B cell (primary cell): ENCODE results near the gene PSMG4. TPM values are rescaled to one million over a fixed set of nuclear protein-coding genes. Genes with fewer than 3 reads are reported as not detected.

Source experiments
- ATAC-seq: fragments of 200-7000 bp; cut with Tn5 transposase; one replicate; pipeline ENCODE4 v1.10.0; 2021; ENCODE audit warnings: low read depth, mild to moderate bottlenecking, moderate number of reproducible peaks, moderate library complexity
- CTCF ChIA-PET: fragments of 350-600 bp; sonication (Branson Sonifier 250); formaldehyde crosslinking; loops from one replicate; lab custom pipeline; 2021; ENCODE audit warnings: antibody characterized with exemption, inconsistent platforms; lab: Charles Lee
- POLR2A ChIA-PET: fragments of 350-600 bp; sonication (Branson Sonifier 250); formaldehyde crosslinking; loops from one replicate; lab custom pipeline; 2021; ENCODE audit warnings: antibody characterized with exemption; lab: Charles Lee
- DNase-seq: peaks from one replicate; pipeline ENCODE4 v3.0.0; 2013
- H2AFZ ChIP-seq: 2 replicates; pipeline ENCODE4 v1.6.1; 2012; ENCODE audit warnings: mild to moderate bottlenecking, low read depth, low read length; ENCODE audit not compliant: insufficient read depth, poor library complexity, severe bottlenecking
- H3K27ac ChIP-seq, 2 donors: 1 replicate in 1 of 2; 2 replicates in 1 of 2; pipeline ENCODE4 v1.5.1; 2012 to 2013; ENCODE audit warnings: low read length in 2 of 2, mild to moderate bottlenecking in 2 of 2, moderate library complexity in 1 of 2
- H3K27me3 ChIP-seq, 4 experiments: fragments of 200-600 bp in 1 of 4; sonication (generic) in 1 of 4; replicated peaks in 1 of 4; 1 replicate in 2 of 4; 2 replicates in 2 of 4; pipeline versions ENCODE4 v1.6.1 to v1.7.0; 2013 to 2016; ENCODE audit warnings: low read length in 3 of 4, mild to moderate bottlenecking in 2 of 4, mixed read lengths in 1 of 4, moderate library complexity in 1 of 4; ENCODE audit not compliant: insufficient read depth in 4 of 4, control insufficient read depth in 3 of 4; ENCODE audit errors: control extremely low read depth in 1 of 4
- H3K36me3 ChIP-seq, 2 experiments: replicated peaks in 1 of 2; 1 replicate in 1 of 2; 2 replicates in 1 of 2; pipeline versions ENCODE4 v1.6.1 to v1.7.1; 2013; ENCODE audit warnings: low read length in 1 of 2; ENCODE audit not compliant: insufficient read depth in 2 of 2, control insufficient read depth in 1 of 2; ENCODE audit errors: control extremely low read depth in 1 of 2, extremely low read depth in 1 of 2
- H3K4me1 ChIP-seq, 2 donors: fragments of 200-600 bp in 1 of 2; sonication (generic) in 1 of 2; 1 replicate in 1 of 2; 2 replicates in 1 of 2; pipeline versions ENCODE4 v1.5.1 to v1.6.1; 2013 to 2017; ENCODE audit warnings: low read length in 2 of 2; ENCODE audit not compliant: control insufficient read depth in 2 of 2, insufficient read depth in 2 of 2
- H3K4me2 ChIP-seq: replicated peaks from 2 replicates; pipeline ENCODE3; 2012; ENCODE audit warnings: mild to moderate bottlenecking, low read depth, low read length; ENCODE audit not compliant: poor library complexity, severe bottlenecking
- H3K4me3 ChIP-seq, 5 experiments: fragments of 200-600 bp in 1 of 5; sonication (generic) in 1 of 5; 1 replicate in 3 of 5; 2 replicates in 2 of 5; pipeline versions ENCODE4 v1.5.1 to v1.7.0; 2011 to 2016; ENCODE audit warnings: low read length in 4 of 5, mild to moderate bottlenecking in 4 of 5, low read depth in 2 of 5, control low read depth in 1 of 5, moderate library complexity in 1 of 5; ENCODE audit not compliant: insufficient read depth in 1 of 5; ENCODE audit errors: control extremely low read depth in 1 of 5, extremely low read depth in 1 of 5
- H3K79me2 ChIP-seq: fragments of 200-600 bp; sonication (generic); one replicate; pipeline ENCODE4 v1.6.0; 2016; ENCODE audit warnings: low read length; ENCODE audit not compliant: control insufficient read depth, insufficient read depth
- H3K9ac ChIP-seq: fragments of 200-600 bp; sonication (generic); 2 replicates; pipeline ENCODE4 v1.6.1; 2017; ENCODE audit warnings: mild to moderate bottlenecking, low read length, moderate library complexity
- H3K9me3 ChIP-seq, 3 donors: one replicate each; pipeline versions ENCODE4 v1.6.1 to v1.7.1; 2013; ENCODE audit warnings: low read length in 2 of 3; ENCODE audit not compliant: control insufficient read depth in 2 of 3, insufficient read depth in 1 of 3; ENCODE audit errors: control extremely low read depth in 1 of 3
- H4K20me1 ChIP-seq: 2 replicates; pipeline ENCODE4 v1.6.0; 2012; ENCODE audit warnings: mild to moderate bottlenecking, low read length; ENCODE audit not compliant: insufficient read depth, control insufficient read depth, poor library complexity, severe bottlenecking
- H3K27ac Mint-ChIP-seq: one replicate; pipeline ENCODE4 v1.8.0; 2021; ENCODE audit warnings: mixed read lengths
- H3K27me3 Mint-ChIP-seq: one replicate; pipeline ENCODE4 v1.8.0; 2021; ENCODE audit warnings: mixed read lengths
- H3K4me1 Mint-ChIP-seq: one replicate; pipeline ENCODE4 v1.8.0; 2021; ENCODE audit warnings: mixed read lengths
- H3K4me3 Mint-ChIP-seq: one replicate; pipeline ENCODE4 v1.8.0; 2021; ENCODE audit warnings: mixed read lengths
- H3K9me3 Mint-ChIP-seq: one replicate; pipeline ENCODE4 v1.8.0; 2022; ENCODE audit warnings: mixed read lengths; ENCODE audit not compliant: insufficient read depth
- CTCF ChIP-seq: fragments of 200-600 bp; IDR thresholded peaks from one replicate; pipeline ENCODE4 v1.8.0; 2022; ENCODE audit warnings: antibody characterized with exemption, mild to moderate bottlenecking
- EZH2 ChIP-seq: IDR thresholded peaks from 2 replicates; pipeline ENCODE4 v1.6.1; 2012; ENCODE audit warnings: borderline replicate concordance, low read depth, mild to moderate bottlenecking, moderate library complexity, low read length; ENCODE audit not compliant: insufficient read depth, poor library complexity, severe bottlenecking
- WGBS: methylation state at CpG from one replicate; pipeline ENCODE4 v1.1.5; 2013; ENCODE audit warnings: missing lambda C conversion rate; ENCODE audit not compliant: insufficient coverage; 5-methylcytosine and 5-hydroxymethylcytosine counted together
- intact Hi-C: fragments of 100-400 bp; cut with micrococcal nuclease; formaldehyde crosslinking; loops from one replicate; pipeline ENCODE4 v1.10.0; 2022
- polyA plus RNA-seq: library from polyadenylated mRNA; depleted of rRNA; stranded (reverse); fragments of >200 nt; gene quantifications from 2 replicates; pipeline ENCODE4 v1.2.3, GENCODE V29; 2012
- total RNA-seq, 2 donors: library from RNA; stranded (reverse); fragments of 120-200 nt in 1 of 2; gene quantifications; 1 replicate in 1 of 2; 2 replicates in 1 of 2; pipeline versions ENCODE4 v1.2.3 to v1.2.4, GENCODE V29; 2013 to 2022

PSMG4 gene
- total and polyA plus RNA-seq, 2 donors (not counting 1 experiment from before 2014, with no cell fraction given), result 31.9 to 42.4 TPM

- Histone ChIP-seq H3K4me3 (no peak overlapping the region), H3K36me3 (no peaks in the 10 kb centered on the region), H3K4me2 (no peak overlapping the region), H3K9ac (no peak overlapping the region), H3K27me3 (peaks cover 0 to 2% (median 0%) of the 10 kb centered on the region in 4 experiments), H4K20me1 (no peaks in the 10 kb centered on the region), H3K9me3 (no peaks in the 10 kb centered on the region), H3K4me1 (no peaks in the 10 kb centered on the region), H3K27ac (no peak overlapping the region), H3K79me2 (no peaks in the 10 kb centered on the region), H2AFZ (no peak overlapping the region)
- CTCF ChIA-PET, result interaction anchor here (0.9 to 3.6 kb wide), 2 partner anchors 164 to 441 kb away, joined by 4 to 18 read pairs; no protein-coding TSS in a partner anchor
- peaks cover 7% of the 10 kb centered on the region for H3K27me3 Mint-ChIP-seq
- TF ChIP-seq EZH2, result no peak
- no peak for TF ChIP-seq CTCF
- DNase-seq (no peak), ATAC-seq (no peak)
- 82% methylated on average over 13 of the region's 15 CpGs for WGBS
- POLR2A ChIA-PET, result no interaction called here
- no peak overlapping the region for H3K27ac Mint-ChIP-seq
- H3K4me1 Mint-ChIP-seq, result no peaks in the 10 kb centered on the region
- H3K9me3 Mint-ChIP-seq, result no peaks in the 10 kb centered on the region
- H3K4me3 Mint-ChIP-seq, result no peak overlapping the region
- intact Hi-C loops, result no loop called here
Observed at GRCh38 chr6:3290149-3290930, 31.6 kb downstream of the PSMG4 start.

- no peak overlapping the region for H3K9ac ChIP-seq
- no peak overlapping the region for H3K4me2 ChIP-seq
- TF ChIP-seq EZH2, result no peak
- TF ChIP-seq CTCF, result no peak
- peaks cover 9% of the 10 kb centered on the region for H3K27me3 Mint-ChIP-seq
- no peak overlapping the region for H3K4me3 Mint-ChIP-seq
- no peak overlapping the region for H2AFZ ChIP-seq
- CTCF ChIA-PET, result interaction anchor here (1.3 to 3.6 kb wide), 2 partner anchors 9 to 441 kb away, joined by 3 to 18 read pairs; no protein-coding TSS in a partner anchor
- intact Hi-C loops, result no loop called here
- 96% methylated on average over 11 of the region's 11 CpGs for WGBS
- H3K4me3 ChIP-seq, result no peak overlapping the region
- H3K36me3 ChIP-seq, result no peaks in the 10 kb centered on the region
- POLR2A ChIA-PET, result no interaction called here
- H3K9me3 ChIP-seq, result no peaks in the 10 kb centered on the region
- no peaks in the 10 kb centered on the region for H3K4me1 ChIP-seq
- no peaks in the 10 kb centered on the region for H4K20me1 ChIP-seq
- no peak for ATAC-seq
- DNase-seq, result no peak
- no peaks in the 10 kb centered on the region for H3K4me1 Mint-ChIP-seq
- H3K79me2 ChIP-seq, result no peaks in the 10 kb centered on the region
- no peak overlapping the region for H3K27ac ChIP-seq
- no peaks in the 10 kb centered on the region for H3K9me3 Mint-ChIP-seq
- H3K27ac Mint-ChIP-seq, result no peak overlapping the region
- peaks cover 0 to 2% (median 0%) of the 10 kb centered on the region in 4 experiments for H3K27me3 ChIP-seq
Observed at GRCh38 chr6:3290931-3291211, 32.1 kb downstream of the PSMG4 start.
